GM18505 (cell line): ENCODE results near the gene GALM.

ENCODE experiments used
- ATAC-seq: cut with Tn5 transposase; IDR thresholded peaks from one replicate; pipeline ENCODE4 v1.9.1; 2021; ENCODE audit not compliant: unreplicated experiment
- POLR2A ChIP-seq: IDR thresholded peaks from 4 replicates; pipeline ENCODE4 v1.6.1; 2011; ENCODE audit warnings: borderline replicate concordance; ENCODE audit not compliant: insufficient read depth, insufficient read length; ENCODE audit errors: extremely low read depth

Gene GALM

GRCh38 chr2:38742797-38743559 lies 77.1 kb downstream of the GALM start:
- ATAC-seq: no peak
- TF ChIP-seq POLR2A: peak; percentile 25

GRCh38 chr2:38743672-38744398 lies 77.9 kb downstream of the GALM start:
- no peak for TF ChIP-seq POLR2A
- no peak for ATAC-seq

- TF ChIP-seq POLR2A: no peak
- ATAC-seq: no peak
Observed at GRCh38 chr2:38744399-38744780, 78.5 kb downstream of the GALM start.

- TF ChIP-seq POLR2A: no peak
- ATAC-seq: no peak
Observed at GRCh38 chr2:38745267-38745666, 79.4 kb downstream of the GALM start.

- ATAC-seq: no peak
- no peak for TF ChIP-seq POLR2A
Observed at GRCh38 chr2:38747007-38747424, 81.1 kb downstream of the GALM start.

- no peak for TF ChIP-seq POLR2A
- no peak for ATAC-seq
Observed at GRCh38 chr2:38747819-38748218, 81.9 kb downstream of the GALM start.

GRCh38 chr2:38748391-38748790 lies 82.5 kb downstream of the GALM start:
- no peak for TF ChIP-seq POLR2A
- ATAC-seq: no peak

- no peak for TF ChIP-seq POLR2A
- ATAC-seq: no peak
Observed at GRCh38 chr2:38748943-38749804, 83.3 kb downstream of the GALM start.

- TF ChIP-seq POLR2A: peak; percentile 62
- ATAC-seq: no peak
Observed at GRCh38 chr2:38750011-38750890, 84.3 kb downstream of the GALM start.

- TF ChIP-seq POLR2A: peak; percentile 100
- ATAC-seq: peak; percentile 82
Observed at GRCh38 chr2:38750891-38751595, 85.1 kb downstream of the GALM start, which contains the start of gene SRSF7. SRSF7 (minus strand) TSS chr2:38751361; CDS start chr2:38751256, 105 bp downstream.

- TF ChIP-seq POLR2A: no peak
- no peak for ATAC-seq
Observed at GRCh38 chr2:38751596-38752410, 85.9 kb downstream of the GALM start.
